Measurements from ENCODE around the gene STRN4. TPM values are rescaled to one million over a fixed set of nuclear protein-coding genes. Genes with fewer than 3 reads are reported as not detected.
A peak's percentile ranks its signal among the peaks of the same experiment; 100 is the strongest.

Gene STRN4
- polyA plus RNA-seq, 1 donor from 2014 or later, result 153 TPM

- H3K9ac ChIP-seq (ENCODE audit: low read length), result peak within 1 kb of the TSS; percentile 99
- H3K9me2 ChIP-seq (ENCODE audit: insufficient read depth, low read length), result no peaks in the 10 kb centered on the region
- no peak for TF ChIP-seq EP300 (conservative IDR thresholded peaks at IDR 0.05; ENCODE audit: poor library complexity, severe bottlenecking)
- TF ChIP-seq EZH2 (IDR thresholded peaks at IDR 0.05; ENCODE audit: borderline replicate concordance, insufficient read depth, low read length, poor library complexity, severe bottlenecking), result no peak
- no peak for TF ChIP-seq MXI1 (conservative IDR thresholded peaks at IDR 0.05; ENCODE audit: poor library complexity, severe bottlenecking)
- no peak for TF ChIP-seq SMC3 (conservative IDR thresholded peaks at IDR 0.05; ENCODE audit: poor library complexity)
- TF ChIP-seq TAF1 (IDR thresholded peaks at IDR 0.05; ENCODE audit: low read depth), result peak; percentile 69
- TF ChIP-seq POLR2AphosphoS5 (IDR thresholded peaks at IDR 0.05), result peak; percentile 42
- TF ChIP-seq CTCF (IDR thresholded peaks at IDR 0.05; ENCODE audit: poor library complexity, severe bottlenecking), result no peak
- no peak for TF ChIP-seq RAD21 (conservative IDR thresholded peaks at IDR 0.05)
- peak; percentile 62 for TF ChIP-seq REST (IDR thresholded peaks at IDR 0.05; ENCODE audit: borderline replicate concordance)
- peaks cover 56% of the 10 kb centered on the region for H3K79me2 ChIP-seq (replicated peaks; ENCODE audit: insufficient read depth, low read length)
- peaks cover 24% of the 10 kb centered on the region for H4K20me1 ChIP-seq (ENCODE audit: insufficient read depth)
- peak within 1 kb of the TSS; percentile 65 for H3K4me2 ChIP-seq (ENCODE audit: low read length)
- peak within 1 kb of the TSS; percentile 40 for H2AFZ ChIP-seq (ENCODE audit: low read depth, low read length)
- H3K4me3 ChIP-seq (ENCODE audit: low read length), result peak within 1 kb of the TSS; percentile 98
- H3F3A ChIP-seq (ENCODE audit: insufficient read depth, low read length, poor library complexity, severe bottlenecking), result no peaks in the 10 kb centered on the region
- peak within 1 kb of the TSS; percentile 98 for H3K27ac ChIP-seq (ENCODE audit: low read length)
- no peaks in the 10 kb centered on the region for H3K27me3 ChIP-seq (ENCODE audit: insufficient read depth, low read depth, low read length)
- H3K9me3 ChIP-seq (ENCODE audit: low read length), result no peaks in the 10 kb centered on the region
- H3K36me3 ChIP-seq (ENCODE audit: insufficient read depth, low read length), result no peaks in the 10 kb centered on the region
Measured at GRCh38 chr19:46745521-46746280, 549 bp downstream of the STRN4 start, which contains the start of gene FKRP. Gene FKRP (plus strand): TSS chr19:46746057. CDS start chr19:46755451, 9,394 bp downstream.

- H3K9me2 ChIP-seq (ENCODE audit: insufficient read depth, low read length), result no peaks in the 10 kb centered on the region
- H3K36me3 ChIP-seq (ENCODE audit: insufficient read depth, low read length), result no peaks in the 10 kb centered on the region
- H2AFZ ChIP-seq (ENCODE audit: low read depth, low read length), result no peak overlapping the region
- H3K4me3 ChIP-seq (ENCODE audit: low read length), result peak overlapping the region; percentile 98
- H3K9me3 ChIP-seq (ENCODE audit: low read length), result no peaks in the 10 kb centered on the region
- peak overlapping the region; percentile 87 for H3K27ac ChIP-seq (ENCODE audit: low read length)
- H3F3A ChIP-seq (ENCODE audit: insufficient read depth, low read length, poor library complexity, severe bottlenecking), result no peaks in the 10 kb centered on the region
- H4K20me1 ChIP-seq (ENCODE audit: insufficient read depth), result peaks cover 27% of the 10 kb centered on the region
- no peak for TF ChIP-seq RAD21 (conservative IDR thresholded peaks at IDR 0.05)
- TF ChIP-seq REST (IDR thresholded peaks at IDR 0.05; ENCODE audit: borderline replicate concordance), result no peak
- no peak for TF ChIP-seq TAF1 (IDR thresholded peaks at IDR 0.05; ENCODE audit: low read depth)
- TF ChIP-seq POLR2AphosphoS5 (IDR thresholded peaks at IDR 0.05), result no peak
- TF ChIP-seq MXI1 (conservative IDR thresholded peaks at IDR 0.05; ENCODE audit: poor library complexity, severe bottlenecking), result no peak
- TF ChIP-seq EZH2 (IDR thresholded peaks at IDR 0.05; ENCODE audit: borderline replicate concordance, insufficient read depth, low read length, poor library complexity, severe bottlenecking), result no peak
- TF ChIP-seq EP300 (conservative IDR thresholded peaks at IDR 0.05; ENCODE audit: poor library complexity, severe bottlenecking), result no peak
- no peak for TF ChIP-seq CTCF (IDR thresholded peaks at IDR 0.05; ENCODE audit: poor library complexity, severe bottlenecking)
- no peak for TF ChIP-seq SMC3 (conservative IDR thresholded peaks at IDR 0.05; ENCODE audit: poor library complexity)
- H3K27me3 ChIP-seq (ENCODE audit: insufficient read depth, low read depth, low read length), result no peaks in the 10 kb centered on the region
- peak overlapping the region; percentile 65 for H3K4me2 ChIP-seq (ENCODE audit: low read length)
- peak overlapping the region; percentile 99 for H3K9ac ChIP-seq (ENCODE audit: low read length)
- peaks cover 61% of the 10 kb centered on the region for H3K79me2 ChIP-seq (replicated peaks; ENCODE audit: insufficient read depth, low read length)
Measured at GRCh38 chr19:46745030-46745429, 1.2 kb downstream of the STRN4 start.

Measured in neural cell (in vitro differentiated cells).